Suprapubic skin (tissue), 3 donors: Measurements from ENCODE around the gene UGT1A4.

Experiments used
- POLR2A ChIP-seq, 2 donors: fragments of 450-650 bp; IDR thresholded peaks; one replicate each; pipeline ENCODE4 v1.6.1; 2017; ENCODE audit warnings: antibody characterized with exemption in 2 of 2, mild to moderate bottlenecking in 2 of 2, moderate library complexity in 2 of 2
- TF ChIP-seq, protein P1 (sequence below), 2 donors: fragments of 200-600 bp in 1 of 2; fragments of 450-650 bp in 1 of 2; sonication (generic) in 1 of 2; IDR thresholded peaks; one replicate each; pipeline ENCODE4 v1.5.1; 2016 to 2019; ENCODE audit warnings: antibody characterized with exemption in 2 of 2, mild to moderate bottlenecking in 1 of 2, moderate library complexity in 1 of 2

DNA sequence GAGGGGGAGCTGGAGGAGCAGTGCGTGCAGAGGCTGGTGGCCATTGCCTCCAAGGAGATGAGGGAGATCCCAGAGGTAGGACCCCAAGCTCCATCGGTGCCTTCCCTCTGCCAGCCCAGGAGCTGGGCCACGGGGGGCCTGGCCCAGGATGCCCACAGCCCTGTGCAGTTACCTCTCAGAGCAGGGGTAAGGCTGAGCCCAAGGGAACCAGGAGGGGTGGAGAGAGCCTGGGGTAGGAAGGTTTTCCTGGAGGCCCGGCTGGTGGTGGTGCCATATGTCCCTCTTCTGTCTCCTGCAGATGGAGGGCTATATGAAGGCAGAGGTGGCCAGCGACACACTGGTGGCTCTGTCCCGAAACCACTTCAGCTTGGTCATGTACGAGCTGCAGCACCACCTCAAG is 71.0 kb downstream of the UGT1A4 start:
- no peak for TF ChIP-seq POLR2A (IDR thresholded peaks at IDR 0.05)
- TF ChIP-seq, protein P1, sequence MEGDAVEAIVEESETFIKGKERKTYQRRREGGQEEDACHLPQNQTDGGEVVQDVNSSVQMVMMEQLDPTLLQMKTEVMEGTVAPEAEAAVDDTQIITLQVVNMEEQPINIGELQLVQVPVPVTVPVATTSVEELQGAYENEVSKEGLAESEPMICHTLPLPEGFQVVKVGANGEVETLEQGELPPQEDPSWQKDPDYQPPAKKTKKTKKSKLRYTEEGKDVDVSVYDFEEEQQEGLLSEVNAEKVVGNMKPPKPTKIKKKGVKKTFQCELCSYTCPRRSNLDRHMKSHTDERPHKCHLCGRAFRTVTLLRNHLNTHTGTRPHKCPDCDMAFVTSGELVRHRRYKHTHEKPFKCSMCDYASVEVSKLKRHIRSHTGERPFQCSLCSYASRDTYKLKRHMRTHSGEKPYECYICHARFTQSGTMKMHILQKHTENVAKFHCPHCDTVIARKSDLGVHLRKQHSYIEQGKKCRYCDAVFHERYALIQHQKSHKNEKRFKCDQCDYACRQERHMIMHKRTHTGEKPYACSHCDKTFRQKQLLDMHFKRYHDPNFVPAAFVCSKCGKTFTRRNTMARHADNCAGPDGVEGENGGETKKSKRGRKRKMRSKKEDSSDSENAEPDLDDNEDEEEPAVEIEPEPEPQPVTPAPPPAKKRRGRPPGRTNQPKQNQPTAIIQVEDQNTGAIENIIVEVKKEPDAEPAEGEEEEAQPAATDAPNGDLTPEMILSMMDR (IDR thresholded peaks at IDR 0.05) = no peak
